ENCODE data around the gene PLEKHH2.

Gene PLEKHH2

GRCh38 chr2:43699761-43700160, 62.7 kb downstream of the PLEKHH2 start:
- ChIA-PET POLR2A (no interaction called here), CTCF (interaction anchor here (1.3 to 2.6 kb wide), 3 partner anchors 10 to 19 kb away, joined by 4 to 6 read pairs (median 4); no protein-coding TSS in a partner anchor)
- TF ChIP-seq, protein P1, sequence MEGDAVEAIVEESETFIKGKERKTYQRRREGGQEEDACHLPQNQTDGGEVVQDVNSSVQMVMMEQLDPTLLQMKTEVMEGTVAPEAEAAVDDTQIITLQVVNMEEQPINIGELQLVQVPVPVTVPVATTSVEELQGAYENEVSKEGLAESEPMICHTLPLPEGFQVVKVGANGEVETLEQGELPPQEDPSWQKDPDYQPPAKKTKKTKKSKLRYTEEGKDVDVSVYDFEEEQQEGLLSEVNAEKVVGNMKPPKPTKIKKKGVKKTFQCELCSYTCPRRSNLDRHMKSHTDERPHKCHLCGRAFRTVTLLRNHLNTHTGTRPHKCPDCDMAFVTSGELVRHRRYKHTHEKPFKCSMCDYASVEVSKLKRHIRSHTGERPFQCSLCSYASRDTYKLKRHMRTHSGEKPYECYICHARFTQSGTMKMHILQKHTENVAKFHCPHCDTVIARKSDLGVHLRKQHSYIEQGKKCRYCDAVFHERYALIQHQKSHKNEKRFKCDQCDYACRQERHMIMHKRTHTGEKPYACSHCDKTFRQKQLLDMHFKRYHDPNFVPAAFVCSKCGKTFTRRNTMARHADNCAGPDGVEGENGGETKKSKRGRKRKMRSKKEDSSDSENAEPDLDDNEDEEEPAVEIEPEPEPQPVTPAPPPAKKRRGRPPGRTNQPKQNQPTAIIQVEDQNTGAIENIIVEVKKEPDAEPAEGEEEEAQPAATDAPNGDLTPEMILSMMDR (IDR thresholded peaks at IDR 0.05; ENCODE audit: control extremely low read depth, extremely low read depth, low read depth, missing control alignments): no peak
- DNase-seq (ENCODE audit: extremely low spot score): no peak

- DNase-seq (ENCODE audit: extremely low spot score): no peak
- ChIA-PET CTCF (no interaction called here), POLR2A (no interaction called here)
- TF ChIP-seq, protein P1 (IDR thresholded peaks at IDR 0.05; ENCODE audit: control extremely low read depth, extremely low read depth, low read depth, missing control alignments): no peak
Observed at GRCh38 chr2:43701111-43701510, 64.1 kb downstream of the PLEKHH2 start.

- ChIA-PET CTCF (interaction anchor here (1.0 to 1.3 kb wide), 2 partner anchors 10 to 15 kb away, joined by 3 to 4 read pairs; no protein-coding TSS in a partner anchor), POLR2A (no interaction called here)
- no peak for DNase-seq (ENCODE audit: extremely low spot score)
- TF ChIP-seq, protein P1 (IDR thresholded peaks at IDR 0.05; ENCODE audit: control extremely low read depth, extremely low read depth, low read depth, missing control alignments): no peak
Observed at GRCh38 chr2:43707255-43708015, 70.4 kb downstream of the PLEKHH2 start.

DNA sequence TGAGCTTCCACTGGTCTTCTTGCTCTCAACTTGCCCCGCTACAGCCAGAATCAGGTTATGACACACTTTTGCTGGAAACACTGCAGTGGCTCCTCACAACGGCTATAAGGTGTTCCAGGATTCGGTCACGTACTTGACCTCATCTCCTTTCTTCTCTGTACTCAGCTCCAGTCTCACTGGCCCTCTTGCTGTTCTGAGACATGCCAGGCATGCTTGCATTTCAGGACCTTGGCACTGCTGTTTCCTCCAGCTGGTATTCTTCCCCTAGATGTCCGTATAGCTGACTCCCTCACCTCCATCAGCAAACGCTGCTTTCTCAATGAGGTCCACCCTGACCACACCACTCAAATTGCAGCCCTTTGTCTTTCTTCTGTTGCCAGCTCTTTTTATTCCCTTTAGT, 71.1 kb downstream of the PLEKHH2 start:
- ChIA-PET POLR2A (no interaction called here), CTCF (interaction anchor here (1.0 to 1.3 kb wide), 2 partner anchors 11 to 15 kb away, joined by 3 to 4 read pairs; no protein-coding TSS in a partner anchor)
- DNase-seq (ENCODE audit: extremely low spot score): no peak
- TF ChIP-seq, protein P1 (IDR thresholded peaks at IDR 0.05; ENCODE audit: control extremely low read depth, extremely low read depth, low read depth, missing control alignments): no peak

DNA sequence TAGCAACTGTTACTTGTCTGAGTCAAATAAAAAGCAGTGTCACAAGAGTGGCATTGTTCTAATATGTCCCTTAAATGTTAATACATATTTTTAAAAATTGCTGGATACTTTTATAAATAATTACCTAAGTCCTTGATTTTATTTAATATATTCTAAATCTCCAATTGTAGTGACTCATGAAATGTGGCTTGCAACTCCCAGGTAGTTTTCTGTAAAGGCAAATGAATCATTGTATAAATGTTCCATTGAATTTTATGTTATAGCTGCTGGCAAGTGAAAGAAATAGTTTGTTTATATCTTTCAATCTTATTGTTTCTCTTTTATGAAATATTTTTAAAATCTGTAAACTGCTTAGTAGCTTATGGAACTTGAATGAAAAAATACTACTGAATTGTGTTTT, 71.8 kb downstream of the PLEKHH2 start:
- no peak for DNase-seq (ENCODE audit: extremely low spot score)
- TF ChIP-seq, protein P1 (IDR thresholded peaks at IDR 0.05; ENCODE audit: control extremely low read depth, extremely low read depth, low read depth, missing control alignments): no peak
- ChIA-PET CTCF (interaction anchor here (0.8 kb wide), 1 partner anchor 11 kb away, joined by 3 read pairs; no protein-coding TSS in a partner anchor), POLR2A (no interaction called here)

GRCh38 chr2:43710866-43711265, 73.8 kb downstream of the PLEKHH2 start:
- DNase-seq (ENCODE audit: extremely low spot score): no peak
- TF ChIP-seq, protein P1 (IDR thresholded peaks at IDR 0.05; ENCODE audit: control extremely low read depth, extremely low read depth, low read depth, missing control alignments): no peak
- POLR2A ChIA-PET: no interaction called here
- CTCF ChIA-PET: interaction anchor here (1.0 kb wide), 1 partner anchor 13 kb away, joined by 3 read pairs; no protein-coding TSS in a partner anchor

Measured in GM10248 (cell line).